ENCODE results near the gene SYNE2.
A peak's percentile ranks its signal among the peaks of the same experiment; 100 is the strongest.

Gene SYNE2

DNA sequence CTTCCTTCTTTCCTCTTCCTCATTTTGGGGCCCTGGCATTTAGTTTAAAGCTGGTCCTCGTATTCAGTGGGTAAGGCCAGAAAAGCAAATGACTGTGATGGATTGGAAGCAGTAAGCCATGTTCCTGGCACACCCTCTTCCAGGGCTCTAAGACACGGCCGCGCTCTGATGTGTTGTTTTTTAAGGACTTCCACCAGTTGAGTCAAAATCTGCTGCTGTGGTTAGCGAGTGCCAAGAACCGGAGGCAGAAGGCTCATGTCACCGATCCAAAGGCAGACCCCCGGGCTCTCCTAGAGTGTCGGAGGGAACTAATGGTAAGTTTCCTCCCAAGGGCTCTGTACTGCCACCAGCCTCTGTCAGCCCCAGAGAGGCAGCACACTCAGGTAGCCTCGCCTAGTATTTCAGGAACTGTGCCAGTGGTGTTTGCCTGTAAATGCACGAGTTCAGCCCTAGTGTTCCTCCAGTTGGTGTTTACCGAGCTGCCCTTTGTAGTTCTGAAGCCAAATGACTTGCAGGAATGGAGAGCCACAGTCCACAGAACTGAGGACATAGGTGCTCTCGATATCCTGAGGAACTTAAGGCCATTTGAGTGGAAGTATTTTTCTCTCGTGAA, 368.7 kb downstream of the SYNE2 start:
- no peak overlapping the region for H3K4me3 ChIP-seq (replicated peaks; ENCODE audit: low read depth, low read length)
- TF ChIP-seq, protein P1, sequence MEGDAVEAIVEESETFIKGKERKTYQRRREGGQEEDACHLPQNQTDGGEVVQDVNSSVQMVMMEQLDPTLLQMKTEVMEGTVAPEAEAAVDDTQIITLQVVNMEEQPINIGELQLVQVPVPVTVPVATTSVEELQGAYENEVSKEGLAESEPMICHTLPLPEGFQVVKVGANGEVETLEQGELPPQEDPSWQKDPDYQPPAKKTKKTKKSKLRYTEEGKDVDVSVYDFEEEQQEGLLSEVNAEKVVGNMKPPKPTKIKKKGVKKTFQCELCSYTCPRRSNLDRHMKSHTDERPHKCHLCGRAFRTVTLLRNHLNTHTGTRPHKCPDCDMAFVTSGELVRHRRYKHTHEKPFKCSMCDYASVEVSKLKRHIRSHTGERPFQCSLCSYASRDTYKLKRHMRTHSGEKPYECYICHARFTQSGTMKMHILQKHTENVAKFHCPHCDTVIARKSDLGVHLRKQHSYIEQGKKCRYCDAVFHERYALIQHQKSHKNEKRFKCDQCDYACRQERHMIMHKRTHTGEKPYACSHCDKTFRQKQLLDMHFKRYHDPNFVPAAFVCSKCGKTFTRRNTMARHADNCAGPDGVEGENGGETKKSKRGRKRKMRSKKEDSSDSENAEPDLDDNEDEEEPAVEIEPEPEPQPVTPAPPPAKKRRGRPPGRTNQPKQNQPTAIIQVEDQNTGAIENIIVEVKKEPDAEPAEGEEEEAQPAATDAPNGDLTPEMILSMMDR (IDR thresholded peaks at IDR 0.05; ENCODE audit: low read length, missing control alignments): no peak
- no peak for DNase-seq (ENCODE audit: low read depth)

DNA sequence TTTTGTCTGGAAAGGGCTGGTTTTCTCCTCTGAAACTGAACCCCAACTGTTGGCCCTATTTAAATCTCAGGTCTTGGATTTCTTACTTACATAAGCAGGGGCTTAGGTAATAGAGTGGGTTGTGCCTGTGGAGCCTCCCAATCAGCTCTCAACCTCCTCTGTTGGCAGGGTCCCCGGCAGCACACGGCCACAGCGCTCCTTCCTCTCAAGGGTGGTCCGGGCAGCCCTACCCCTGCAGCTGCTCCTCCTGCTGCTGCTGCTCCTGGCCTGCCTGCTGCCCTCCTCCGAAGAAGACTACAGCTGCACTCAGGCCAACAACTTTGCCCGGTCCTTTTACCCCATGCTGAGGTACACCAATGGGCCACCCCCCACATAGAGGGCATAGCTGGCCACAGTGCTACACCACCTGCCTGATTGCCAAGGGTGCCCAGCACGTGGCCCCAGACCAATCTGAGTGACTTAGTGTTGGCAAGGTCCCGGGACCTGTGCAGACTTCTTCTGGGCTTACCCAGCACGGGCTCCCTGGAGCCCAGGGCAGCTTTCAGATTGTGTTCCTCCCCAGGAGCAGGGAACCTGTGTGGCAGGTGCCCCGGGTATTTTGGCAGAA, 372.4 kb downstream of the SYNE2 start:
- TF ChIP-seq, protein P1 (IDR thresholded peaks at IDR 0.05; ENCODE audit: low read length, missing control alignments): no peak
- H3K4me3 ChIP-seq (replicated peaks; ENCODE audit: low read depth, low read length): no peak overlapping the region
- DNase-seq (ENCODE audit: low read depth): no peak

DNA sequence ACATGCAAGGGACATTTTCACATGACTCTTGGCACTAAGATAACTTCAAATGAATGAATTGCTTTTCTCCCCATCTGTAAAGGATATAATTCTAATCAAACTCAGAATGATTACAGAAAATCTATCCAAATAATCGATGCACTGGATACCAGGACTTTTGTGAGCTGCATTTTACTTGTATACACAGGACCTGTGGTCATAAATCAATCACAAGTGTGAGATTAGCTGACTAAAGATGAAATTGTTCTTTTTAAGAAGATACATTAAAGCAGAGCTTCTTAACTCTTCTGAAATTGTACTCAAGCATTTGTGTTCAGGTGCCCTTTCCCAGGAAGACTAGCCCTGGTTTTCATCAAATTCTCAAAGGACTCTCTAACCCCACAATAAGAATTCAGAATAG, 375.1 kb downstream of the SYNE2 start:
- H3K4me3 ChIP-seq (replicated peaks; ENCODE audit: low read depth, low read length): no peak overlapping the region
- DNase-seq (ENCODE audit: low read depth): no peak
- TF ChIP-seq, protein P1 (IDR thresholded peaks at IDR 0.05; ENCODE audit: low read length, missing control alignments): no peak

DNA sequence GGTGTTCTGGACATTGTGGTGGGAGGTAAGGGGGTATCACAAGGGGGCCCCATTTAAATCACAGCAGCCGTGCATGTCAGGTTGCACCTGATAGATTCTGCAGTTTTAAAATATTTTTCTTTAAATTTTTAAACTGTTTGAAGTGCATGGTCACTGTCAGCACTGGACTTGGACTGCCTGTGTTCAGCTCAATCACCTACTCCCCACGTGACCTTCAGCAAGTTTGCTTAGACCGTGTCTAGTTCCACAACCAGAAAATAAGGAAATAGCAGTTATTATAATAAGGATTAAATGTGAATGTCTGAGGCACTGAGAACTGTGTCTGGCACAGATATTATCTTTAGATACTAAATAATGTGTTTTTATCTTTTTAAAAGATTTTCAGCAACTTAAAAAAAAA, 376.7 kb downstream of the SYNE2 start:
- no peak overlapping the region for H3K4me3 ChIP-seq (replicated peaks; ENCODE audit: low read depth, low read length)
- no peak for DNase-seq (ENCODE audit: low read depth)
- TF ChIP-seq, protein P1 (IDR thresholded peaks at IDR 0.05; ENCODE audit: low read length, missing control alignments): no peak

DNA sequence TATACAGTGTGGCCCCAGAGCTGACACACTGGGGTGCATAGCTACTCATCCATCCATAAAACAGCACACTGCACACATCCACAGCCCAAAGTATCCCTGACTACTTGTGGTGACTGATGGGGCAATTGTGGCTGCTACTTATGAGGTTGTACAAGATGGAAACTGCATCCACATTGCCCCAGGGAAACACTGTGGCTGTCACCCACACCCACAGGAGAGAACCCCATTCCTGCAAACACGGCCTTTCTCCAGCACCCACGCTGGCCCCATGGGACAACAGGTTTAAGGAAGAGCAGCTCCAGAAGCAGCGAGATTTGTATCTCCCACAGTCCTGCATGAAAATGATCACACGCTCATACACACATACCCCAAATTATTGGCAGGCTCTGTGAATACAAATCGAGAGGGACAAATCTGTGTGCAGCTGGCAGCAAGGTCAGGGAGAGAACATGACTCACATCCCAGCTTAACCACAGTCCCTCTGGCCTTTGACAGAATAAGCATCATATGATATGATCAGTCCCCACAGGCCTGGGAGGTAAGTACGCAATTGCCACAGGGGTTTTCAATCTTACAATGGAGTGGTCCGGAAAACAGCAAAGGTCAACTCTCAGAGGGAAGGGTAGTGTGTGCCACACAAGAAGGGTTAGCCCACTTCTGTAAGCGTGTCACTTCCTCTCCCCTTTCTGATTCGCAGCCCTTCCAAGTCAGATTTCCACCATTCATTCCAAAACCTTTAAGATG, 379.5 kb downstream of the SYNE2 start:
- TF ChIP-seq, protein P1 (IDR thresholded peaks at IDR 0.05; ENCODE audit: low read length, missing control alignments): no peak
- DNase-seq (ENCODE audit: low read depth): peak; percentile 95
- H3K4me3 ChIP-seq (replicated peaks; ENCODE audit: low read depth, low read length): no peak overlapping the region

DNA sequence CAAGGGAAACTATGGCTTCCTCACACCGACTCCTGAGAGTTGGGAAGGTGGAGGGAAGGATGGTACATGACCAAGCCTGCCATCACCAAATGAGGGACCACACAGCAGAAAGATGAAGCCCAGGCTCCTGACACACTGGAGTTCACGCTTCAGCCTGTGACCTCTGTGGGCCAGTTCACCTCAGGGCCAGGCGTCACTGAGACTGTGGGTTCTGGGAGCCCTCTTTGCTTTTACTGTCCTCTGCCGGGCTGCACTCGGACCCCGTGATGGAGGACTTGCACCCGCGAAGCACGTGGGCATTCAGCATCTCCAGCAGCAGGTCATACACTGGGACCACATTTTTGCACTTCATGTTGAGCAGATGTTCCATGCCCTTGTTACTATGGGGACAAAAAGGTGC, 380.1 kb downstream of the SYNE2 start:
- DNase-seq (ENCODE audit: low read depth): no peak
- TF ChIP-seq, protein P1 (IDR thresholded peaks at IDR 0.05; ENCODE audit: low read length, missing control alignments): no peak
- no peak overlapping the region for H3K4me3 ChIP-seq (replicated peaks; ENCODE audit: low read depth, low read length)
